ENCODE measurements around the gene SLC25A1. TPM values are rescaled to one million over a fixed set of nuclear protein-coding genes. Genes with fewer than 3 reads are reported as not detected.

The SLC25A1 gene
- total RNA-seq, 1 donor from 2014 or later = 63.0 TPM

DNA sequence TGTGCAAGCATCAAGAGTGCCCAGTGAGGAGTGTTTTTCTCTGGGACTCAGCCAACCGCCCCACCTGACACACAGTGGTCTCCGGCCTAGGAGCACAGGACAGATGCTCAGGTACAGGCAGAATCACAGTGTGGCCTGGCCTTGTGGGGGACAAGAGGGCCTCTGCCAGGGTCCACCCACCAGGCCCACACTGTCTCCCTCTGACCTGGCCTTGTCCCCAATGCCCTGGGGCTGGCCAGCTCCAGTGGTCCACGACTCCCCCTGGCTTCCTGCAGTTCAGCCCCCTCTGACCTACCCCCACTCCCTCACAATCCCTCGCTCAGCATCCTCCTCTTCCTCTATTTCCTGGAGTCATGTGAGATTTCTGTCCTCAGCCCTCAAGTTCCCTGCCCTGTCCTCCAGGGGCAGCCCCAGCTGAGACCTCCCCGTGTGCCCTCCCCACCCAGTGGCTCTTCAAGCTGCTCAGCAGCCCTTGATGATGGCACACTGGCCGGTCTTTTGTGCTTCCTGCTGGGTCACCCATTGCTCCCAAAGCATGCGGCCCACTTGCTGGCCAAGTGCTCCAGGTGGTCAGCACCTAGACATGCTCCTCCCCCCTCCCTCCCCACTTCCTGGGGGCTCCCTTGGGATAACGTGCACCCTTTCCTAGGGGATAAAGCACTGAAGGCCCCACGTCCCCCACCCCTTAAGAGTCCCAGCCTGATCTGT lies 45.7 kb downstream of the SLC25A1 start:
- TF ChIP-seq, protein P1, sequence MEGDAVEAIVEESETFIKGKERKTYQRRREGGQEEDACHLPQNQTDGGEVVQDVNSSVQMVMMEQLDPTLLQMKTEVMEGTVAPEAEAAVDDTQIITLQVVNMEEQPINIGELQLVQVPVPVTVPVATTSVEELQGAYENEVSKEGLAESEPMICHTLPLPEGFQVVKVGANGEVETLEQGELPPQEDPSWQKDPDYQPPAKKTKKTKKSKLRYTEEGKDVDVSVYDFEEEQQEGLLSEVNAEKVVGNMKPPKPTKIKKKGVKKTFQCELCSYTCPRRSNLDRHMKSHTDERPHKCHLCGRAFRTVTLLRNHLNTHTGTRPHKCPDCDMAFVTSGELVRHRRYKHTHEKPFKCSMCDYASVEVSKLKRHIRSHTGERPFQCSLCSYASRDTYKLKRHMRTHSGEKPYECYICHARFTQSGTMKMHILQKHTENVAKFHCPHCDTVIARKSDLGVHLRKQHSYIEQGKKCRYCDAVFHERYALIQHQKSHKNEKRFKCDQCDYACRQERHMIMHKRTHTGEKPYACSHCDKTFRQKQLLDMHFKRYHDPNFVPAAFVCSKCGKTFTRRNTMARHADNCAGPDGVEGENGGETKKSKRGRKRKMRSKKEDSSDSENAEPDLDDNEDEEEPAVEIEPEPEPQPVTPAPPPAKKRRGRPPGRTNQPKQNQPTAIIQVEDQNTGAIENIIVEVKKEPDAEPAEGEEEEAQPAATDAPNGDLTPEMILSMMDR (IDR thresholded peaks at IDR 0.05) = no peak
- intact Hi-C loops (cut with DNase I) = no loop called here
- no peak for DNase-seq
- no peaks in the 10 kb centered on the region for H3K27me3 ChIP-seq
- no peak overlapping the region for H3K4me3 ChIP-seq
- no peaks in the 10 kb centered on the region for H3K4me1 ChIP-seq
- no peak overlapping the region for H3K27ac ChIP-seq
- H3K9me3 ChIP-seq = no peaks in the 10 kb centered on the region
- peaks cover 53% of the 10 kb centered on the region for H3K36me3 ChIP-seq
- ATAC-seq = no peak

DNA sequence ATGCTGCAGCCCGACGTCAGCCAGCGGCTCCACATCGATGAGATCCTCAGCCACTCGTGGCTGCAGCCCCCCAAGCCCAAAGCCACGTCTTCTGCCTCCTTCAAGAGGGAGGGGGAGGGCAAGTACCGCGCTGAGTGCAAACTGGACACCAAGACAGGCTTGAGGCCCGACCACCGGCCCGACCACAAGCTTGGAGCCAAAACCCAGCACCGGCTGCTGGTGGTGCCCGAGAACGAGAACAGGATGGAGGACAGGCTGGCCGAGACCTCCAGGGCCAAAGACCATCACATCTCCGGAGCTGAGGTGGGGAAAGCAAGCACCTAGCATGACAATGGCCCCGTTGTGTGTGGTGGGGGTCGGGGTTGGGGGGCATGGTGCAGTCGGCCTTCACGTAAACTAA lies 46.4 kb downstream of the SLC25A1 start:
- Histone ChIP-seq H3K27ac (no peak overlapping the region), H3K36me3 (peaks cover 46% of the 10 kb centered on the region), H3K4me3 (no peak overlapping the region), H3K9me3 (no peaks in the 10 kb centered on the region), H3K4me1 (no peaks in the 10 kb centered on the region), H3K27me3 (no peaks in the 10 kb centered on the region)
- intact Hi-C loops (cut with DNase I) = no loop called here
- TF ChIP-seq, protein P1 (IDR thresholded peaks at IDR 0.05) = no peak
- ATAC-seq = no peak
- DNase-seq = no peak

DNA sequence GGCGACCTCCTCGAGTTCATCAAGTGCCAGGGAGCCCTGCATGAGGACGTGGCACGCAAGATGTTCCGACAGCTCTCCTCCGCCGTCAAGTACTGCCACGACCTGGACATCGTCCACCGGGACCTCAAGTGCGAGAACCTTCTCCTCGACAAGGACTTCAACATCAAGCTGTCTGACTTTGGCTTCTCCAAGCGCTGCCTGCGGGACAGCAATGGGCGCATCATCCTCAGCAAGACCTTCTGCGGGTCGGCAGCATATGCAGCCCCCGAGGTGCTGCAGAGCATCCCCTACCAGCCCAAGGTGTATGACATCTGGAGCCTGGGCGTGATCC lies 46.9 kb downstream of the SLC25A1 start:
- Histone ChIP-seq H3K27me3 (no peaks in the 10 kb centered on the region), H3K27ac (no peak overlapping the region), H3K36me3 (peaks cover 41% of the 10 kb centered on the region), H3K4me3 (no peak overlapping the region), H3K4me1 (no peaks in the 10 kb centered on the region), H3K9me3 (no peaks in the 10 kb centered on the region)
- no peak for DNase-seq
- no peak for ATAC-seq
- TF ChIP-seq, protein P1 (IDR thresholded peaks at IDR 0.05) = no peak
- intact Hi-C loops (cut with DNase I) = no loop called here

DNA sequence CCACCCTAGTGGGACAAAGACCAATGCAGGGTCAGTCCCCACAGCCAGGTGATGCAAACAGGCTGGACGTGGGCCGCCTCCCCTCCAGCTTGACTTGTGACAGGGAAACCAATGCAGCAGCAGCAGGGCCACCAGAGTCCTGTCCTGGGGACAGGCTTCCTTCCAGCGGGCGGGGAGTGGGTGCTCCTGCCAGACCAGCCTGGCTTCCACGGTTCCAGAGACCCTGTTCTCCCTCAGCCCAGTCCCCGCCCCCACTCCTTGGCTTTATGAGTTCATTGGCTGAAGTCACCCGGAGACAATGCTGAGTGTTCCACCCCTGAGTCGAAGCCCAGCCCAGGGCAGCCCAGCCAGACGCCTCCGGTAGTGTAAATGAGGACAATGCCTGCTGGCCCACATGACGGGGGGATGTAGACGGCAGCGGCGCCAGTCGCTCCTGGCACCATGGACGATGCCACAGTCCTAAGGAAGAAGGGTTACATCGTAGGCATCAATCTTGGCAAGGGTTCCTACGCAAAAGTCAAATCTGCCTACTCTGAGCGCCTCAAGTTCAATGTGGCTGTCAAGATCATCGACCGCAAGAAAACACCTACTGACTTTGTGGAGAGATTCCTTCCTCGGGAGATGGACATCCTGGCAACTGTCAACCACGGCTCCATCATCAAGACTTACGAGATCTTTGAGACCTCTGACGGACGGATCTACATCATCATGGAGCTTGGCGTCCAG lies 47.4 kb downstream of the SLC25A1 start, which contains the start of gene TSSK2:
TSS of gene TSSK2 (plus strand) at position 350 of the 726 bp plus-strand sequence. CDS start at position 442, 92 bp downstream.
- DNase-seq = no peak
- TF ChIP-seq, protein P1 (IDR thresholded peaks at IDR 0.05) = no peak
- Histone ChIP-seq H3K4me3 (no peak within 1 kb of the TSS), H3K4me1 (no peaks in the 10 kb centered on the region), H3K36me3 (peaks cover 36% of the 10 kb centered on the region), H3K27me3 (no peaks in the 10 kb centered on the region), H3K27ac (no peak within 1 kb of the TSS), H3K9me3 (no peaks in the 10 kb centered on the region)
- no peak for ATAC-seq
- intact Hi-C loops (cut with DNase I) = no loop called here

DNA sequence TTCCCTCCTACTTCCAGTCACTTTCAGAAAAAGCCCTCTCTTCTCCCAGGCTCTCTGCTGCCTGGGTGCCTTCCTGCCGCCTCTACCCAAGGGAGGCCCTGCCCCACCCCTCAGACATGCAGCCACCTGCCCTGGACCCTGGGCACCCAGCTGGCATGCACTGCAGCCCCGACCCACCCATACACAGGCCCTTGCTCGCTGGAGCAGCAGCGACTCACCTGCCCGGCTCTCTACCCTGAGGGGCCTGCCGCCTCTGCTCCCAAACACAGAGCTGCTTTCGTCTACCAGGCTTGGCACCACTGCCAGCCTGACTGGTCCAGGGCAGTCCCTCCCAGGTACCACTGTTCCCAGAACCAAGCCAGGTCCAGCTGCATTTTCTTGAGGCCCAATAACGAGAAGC lies 48.7 kb downstream of the SLC25A1 start:
- ATAC-seq = no peak
- no peak overlapping the region for H3K4me3 ChIP-seq
- intact Hi-C loops (cut with DNase I) = no loop called here
- no peaks in the 10 kb centered on the region for H3K9me3 ChIP-seq
- no peak for DNase-seq
- H3K27ac ChIP-seq = no peak overlapping the region
- TF ChIP-seq, protein P1 (IDR thresholded peaks at IDR 0.05) = no peak
- H3K27me3 ChIP-seq = no peaks in the 10 kb centered on the region
- no peaks in the 10 kb centered on the region for H3K4me1 ChIP-seq
- peaks cover 24% of the 10 kb centered on the region for H3K36me3 ChIP-seq
